Body of pancreas (tissue), 4 donors: ENCODE measurements around the gene SMIM5. TPM values are rescaled to one million over a fixed set of nuclear protein-coding genes. Genes with fewer than 3 reads are reported as not detected.

Experiments
- ATAC-seq: fragments of 150-250 bp; one replicate; pipeline ENCODE4 v1.9.1; 2016
- DNase-seq, 4 donors: peaks; one replicate each; pipeline ENCODE4 v3.0.0-alpha.2; 2019
- H3K27ac ChIP-seq, 4 donors: fragments of 200-600 bp; sonication (generic); 1 replicate in 3 of 4; 2 replicates in 1 of 4; pipeline versions ENCODE4 v1.5.1 to v1.6.1; 2016 to 2019; ENCODE audit warnings: mild to moderate bottlenecking in 1 of 4, mixed read lengths in 1 of 4, moderate library complexity in 1 of 4
- H3K27me3 ChIP-seq, 2 donors: fragments of 200-600 bp; sonication (generic); one replicate each; pipeline ENCODE4 v1.6.0; 2016; ENCODE audit warnings: mild to moderate bottlenecking in 1 of 2
- H3K36me3 ChIP-seq, 2 donors: fragments of 200-600 bp; sonication (generic); replicated peaks in 1 of 2; 2 replicates each; pipeline ENCODE4 v1.5.1; 2016; ENCODE audit warnings: low read depth in 2 of 2; ENCODE audit not compliant: insufficient read depth in 1 of 2
- H3K4me1 ChIP-seq: fragments of 200-600 bp; sonication (generic); one replicate; pipeline ENCODE4 v1.6.0; 2016
- H3K4me3 ChIP-seq, 2 donors: fragments of 200-600 bp; sonication (generic); 1 replicate in 1 of 2; 2 replicates in 1 of 2; pipeline ENCODE4 v1.5.1; 2016 to 2019
- H3K9me3 ChIP-seq, 3 donors: fragments of 200-600 bp; sonication (generic); 1 replicate in 2 of 3; 2 replicates in 1 of 3; pipeline ENCODE4 v1.5.1; 2016
- POLR2A ChIP-seq, 3 donors: fragments of 450-650 bp; IDR thresholded peaks; one replicate each; pipeline ENCODE4 v1.6.1; 2016; ENCODE audit warnings: antibody characterized with exemption in 3 of 3, mild to moderate bottlenecking in 2 of 3
- WGBS, 2 donors: methylation state at CpG; one replicate each; pipeline ENCODE4 v1.1.5; 2017; 5-methylcytosine and 5-hydroxymethylcytosine counted together
- intact Hi-C: fragments of 100-400 bp; cut with DNase I; formaldehyde crosslinking; loops from one replicate; pipeline ENCODE4 v1.15.1; 2023
- total RNA-seq, 2 donors: library from RNA; depleted of rRNA; stranded (reverse); fragments of >200 nt; gene quantifications; one replicate each; pipeline ENCODE4 v1.1.0, GENCODE V29; 2016
- TF ChIP-seq, protein P1 (sequence below), 7 experiments: fragments of 450-650 bp in 4 of 7; fragments of 200-600 bp in 3 of 7; sonication (generic) in 3 of 7; IDR thresholded peaks; one replicate each; pipeline ENCODE4 v1.5.1; 2016 to 2019; ENCODE audit warnings: antibody characterized with exemption in 7 of 7

The SMIM5 gene
- total RNA-seq, 2 donors from 2014 or later, result 3.3 to 5.2 TPM

DNA sequence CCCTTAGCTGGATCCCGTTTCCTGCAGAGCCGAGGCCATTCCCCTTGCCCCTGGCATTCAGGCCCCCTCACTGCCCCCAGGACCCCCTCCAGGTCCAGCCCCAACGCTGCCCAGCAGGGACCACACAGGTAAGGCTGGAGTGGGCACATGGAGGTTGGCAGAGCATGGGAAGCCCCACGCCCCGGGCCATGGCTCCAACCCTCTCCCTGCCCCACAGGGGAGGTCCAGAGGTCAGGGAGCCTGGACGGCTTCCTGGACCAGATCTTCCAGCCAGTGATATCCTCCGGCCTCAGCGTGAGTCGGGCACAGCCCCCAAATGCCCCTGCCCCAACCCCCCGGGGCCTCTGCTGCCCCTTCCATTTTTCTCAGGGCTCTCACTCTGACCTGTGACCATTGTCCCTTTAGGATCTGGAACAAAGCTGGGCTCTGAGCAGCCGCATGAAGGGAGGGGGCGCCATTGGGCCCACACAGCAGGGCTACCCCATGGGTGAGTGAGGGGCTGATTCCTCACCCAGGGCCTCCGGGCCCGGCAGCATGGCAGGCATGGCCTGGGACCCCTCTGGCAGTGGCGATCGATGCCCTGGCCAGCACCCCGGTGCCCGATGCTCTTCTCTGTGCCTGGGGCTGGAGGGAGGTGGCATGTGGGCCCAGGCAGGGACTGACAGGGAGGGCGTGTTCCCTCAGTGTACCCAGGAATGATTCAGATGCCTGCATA is 18.5 kb upstream of the SMIM5 start:
- intact Hi-C loops, result no loop called here
- Histone ChIP-seq H3K36me3 (no peaks in the 10 kb centered on the region), H3K27me3 (no peaks in the 10 kb centered on the region), H3K4me1 (no peaks in the 10 kb centered on the region), H3K4me3 (no peak overlapping the region), H3K9me3 (no peaks in the 10 kb centered on the region), H3K27ac (no peak overlapping the region)
- ATAC-seq, result no peak
- no peak for TF ChIP-seq POLR2A (IDR thresholded peaks at IDR 0.05)
- TF ChIP-seq, protein P1, sequence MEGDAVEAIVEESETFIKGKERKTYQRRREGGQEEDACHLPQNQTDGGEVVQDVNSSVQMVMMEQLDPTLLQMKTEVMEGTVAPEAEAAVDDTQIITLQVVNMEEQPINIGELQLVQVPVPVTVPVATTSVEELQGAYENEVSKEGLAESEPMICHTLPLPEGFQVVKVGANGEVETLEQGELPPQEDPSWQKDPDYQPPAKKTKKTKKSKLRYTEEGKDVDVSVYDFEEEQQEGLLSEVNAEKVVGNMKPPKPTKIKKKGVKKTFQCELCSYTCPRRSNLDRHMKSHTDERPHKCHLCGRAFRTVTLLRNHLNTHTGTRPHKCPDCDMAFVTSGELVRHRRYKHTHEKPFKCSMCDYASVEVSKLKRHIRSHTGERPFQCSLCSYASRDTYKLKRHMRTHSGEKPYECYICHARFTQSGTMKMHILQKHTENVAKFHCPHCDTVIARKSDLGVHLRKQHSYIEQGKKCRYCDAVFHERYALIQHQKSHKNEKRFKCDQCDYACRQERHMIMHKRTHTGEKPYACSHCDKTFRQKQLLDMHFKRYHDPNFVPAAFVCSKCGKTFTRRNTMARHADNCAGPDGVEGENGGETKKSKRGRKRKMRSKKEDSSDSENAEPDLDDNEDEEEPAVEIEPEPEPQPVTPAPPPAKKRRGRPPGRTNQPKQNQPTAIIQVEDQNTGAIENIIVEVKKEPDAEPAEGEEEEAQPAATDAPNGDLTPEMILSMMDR (IDR thresholded peaks at IDR 0.05), result no peak
- 76 to 78% methylated on average over 9 to 19 of the region's 19 CpGs for WGBS, 2 donors
- DNase-seq, result no peak

DNA sequence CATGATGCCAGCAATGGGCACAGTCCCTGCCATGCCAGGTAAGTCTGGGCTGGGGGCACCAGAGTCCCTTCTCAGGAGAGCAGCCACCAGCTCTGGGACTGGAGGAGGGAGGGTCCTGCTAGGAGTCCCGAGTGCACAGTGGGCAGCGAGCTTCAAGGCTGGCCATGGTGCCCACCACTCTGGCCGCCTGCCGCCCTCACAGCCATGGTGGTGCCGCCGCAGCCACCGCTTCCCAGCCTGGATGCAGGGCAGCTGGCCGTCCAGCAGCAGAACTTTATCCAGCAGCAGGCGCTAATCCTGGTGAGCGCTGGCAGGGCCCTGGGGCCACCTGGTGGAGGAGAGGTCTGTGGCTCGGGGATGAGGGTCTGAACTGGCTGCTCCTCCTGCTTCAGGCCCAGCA is 17.9 kb upstream of the SMIM5 start:
- DNase-seq (no peak), ATAC-seq (no peak)
- H3K4me1 ChIP-seq, result no peaks in the 10 kb centered on the region
- TF ChIP-seq POLR2A (IDR thresholded peaks at IDR 0.05), result no peak
- TF ChIP-seq, protein P1 (IDR thresholded peaks at IDR 0.05), result no peak
- H3K27me3 ChIP-seq, result no peaks in the 10 kb centered on the region
- no peaks in the 10 kb centered on the region for H3K36me3 ChIP-seq
- intact Hi-C loops, result no loop called here
- no peak overlapping the region for H3K27ac ChIP-seq
- H3K4me3 ChIP-seq, result no peak overlapping the region
- H3K9me3 ChIP-seq, result no peaks in the 10 kb centered on the region
- WGBS, 2 donors, result 82% methylated on average over 11 of the region's 11 CpGs; no CpG with 5 or more reads in 1 of the 2 donors

DNA sequence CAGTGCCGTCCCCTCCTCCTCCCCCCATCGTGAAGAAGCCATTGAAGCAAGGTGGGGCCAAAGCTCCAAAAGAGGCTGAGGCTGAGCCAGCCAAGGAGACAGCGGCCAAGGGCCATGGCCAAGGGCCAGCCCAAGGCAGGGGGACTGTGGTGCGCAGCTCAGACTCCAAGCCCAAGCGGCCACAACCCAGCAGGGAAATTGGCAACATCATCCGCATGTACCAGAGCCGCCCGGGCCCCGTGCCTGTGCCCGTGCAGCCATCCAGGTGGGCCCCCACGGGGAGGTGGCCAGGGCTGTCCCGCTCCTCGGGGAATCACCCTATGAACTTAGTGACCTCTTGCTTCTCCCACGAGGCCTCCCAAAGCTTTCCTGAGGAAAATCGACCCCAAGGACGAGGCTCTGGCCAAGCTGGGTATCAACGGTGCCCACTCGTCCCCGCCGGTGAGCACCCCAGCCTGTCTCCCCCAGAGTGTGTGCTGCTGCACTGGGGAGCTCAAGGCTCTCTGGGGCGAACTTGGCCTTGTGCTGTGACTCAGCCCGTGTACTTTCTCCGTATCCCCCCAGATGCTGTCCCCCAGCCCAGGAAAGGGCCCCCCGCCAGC is 16.6 kb upstream of the SMIM5 start:
- WGBS, 2 donors, result 76 to 77% methylated on average over 11 to 24 of the region's 24 CpGs
- TF ChIP-seq, protein P1 (IDR thresholded peaks at IDR 0.05), result no peak
- no peak for TF ChIP-seq POLR2A (IDR thresholded peaks at IDR 0.05)
- intact Hi-C loops, result no loop called here
- Histone ChIP-seq H3K27ac (no peak overlapping the region), H3K27me3 (no peaks in the 10 kb centered on the region), H3K4me1 (no peaks in the 10 kb centered on the region), H3K36me3 (no peaks in the 10 kb centered on the region), H3K4me3 (no peak overlapping the region), H3K9me3 (no peaks in the 10 kb centered on the region)
- ATAC-seq, result no peak
- no peak for DNase-seq

DNA sequence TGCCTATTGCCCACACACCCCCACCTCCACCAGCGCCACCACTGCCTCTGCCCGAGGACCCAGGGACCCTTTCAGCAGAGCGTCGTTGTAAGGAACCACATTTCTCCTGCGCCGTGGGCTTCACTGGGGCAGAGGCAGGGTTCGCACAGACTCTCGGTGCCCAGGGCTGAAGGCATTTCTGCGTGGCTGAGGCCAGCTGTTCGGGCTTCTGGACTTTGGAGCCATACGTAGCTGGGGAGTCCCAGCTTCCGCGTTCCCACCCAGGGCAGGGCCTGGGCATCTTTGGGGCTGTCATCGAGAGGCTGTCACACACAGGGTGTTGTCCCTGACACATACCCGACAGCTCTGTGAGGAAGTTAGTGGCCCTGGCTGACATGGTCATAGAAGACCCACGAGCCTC is 16.0 kb upstream of the SMIM5 start:
- H3K9me3 ChIP-seq, result no peaks in the 10 kb centered on the region
- no peak overlapping the region for H3K4me3 ChIP-seq
- TF ChIP-seq POLR2A (IDR thresholded peaks at IDR 0.05), result no peak
- TF ChIP-seq, protein P1 (IDR thresholded peaks at IDR 0.05), result no peak
- DNase-seq (no peak), ATAC-seq (no peak)
- 53 to 90% methylated on average over 3 to 14 of the region's 16 CpGs for WGBS, 2 donors
- no peak overlapping the region for H3K27ac ChIP-seq
- H3K36me3 ChIP-seq, result no peaks in the 10 kb centered on the region
- intact Hi-C loops, result no loop called here
- H3K4me1 ChIP-seq, result no peaks in the 10 kb centered on the region
- no peaks in the 10 kb centered on the region for H3K27me3 ChIP-seq

DNA sequence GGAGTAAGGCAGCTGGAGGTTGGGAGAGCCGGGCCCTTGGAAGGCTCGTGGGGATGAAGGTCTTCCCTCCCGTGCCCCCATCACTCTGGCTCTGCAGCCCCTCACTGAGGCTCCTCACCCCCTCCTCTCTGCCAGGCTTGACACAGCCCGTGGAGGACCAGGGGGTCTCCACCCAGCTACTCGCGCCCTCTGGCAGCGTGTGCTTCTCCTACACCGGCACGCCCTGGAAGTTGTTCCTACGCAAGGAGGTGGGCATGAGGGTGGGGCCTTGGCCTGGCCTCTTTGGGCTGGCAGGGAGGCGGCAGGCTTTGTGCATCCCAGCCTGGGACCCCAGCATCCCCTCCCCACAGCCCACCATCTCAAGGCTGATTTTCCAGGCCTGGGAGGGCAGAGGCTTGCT is 15.6 kb upstream of the SMIM5 start:
- Histone ChIP-seq H3K27me3 (no peaks in the 10 kb centered on the region), H3K9me3 (no peaks in the 10 kb centered on the region), H3K4me3 (no peak overlapping the region), H3K27ac (no peak overlapping the region), H3K4me1 (no peaks in the 10 kb centered on the region), H3K36me3 (no peaks in the 10 kb centered on the region)
- no peak for DNase-seq
- TF ChIP-seq, protein P1 (IDR thresholded peaks at IDR 0.05), result no peak
- no peak for TF ChIP-seq POLR2A (IDR thresholded peaks at IDR 0.05)
- intact Hi-C loops, result no loop called here
- WGBS, 2 donors, result 71 to 85% methylated on average over 8 to 11 of the region's 11 CpGs
- ATAC-seq, result no peak
